ENCODE results near the gene DUSP15.

DNA sequence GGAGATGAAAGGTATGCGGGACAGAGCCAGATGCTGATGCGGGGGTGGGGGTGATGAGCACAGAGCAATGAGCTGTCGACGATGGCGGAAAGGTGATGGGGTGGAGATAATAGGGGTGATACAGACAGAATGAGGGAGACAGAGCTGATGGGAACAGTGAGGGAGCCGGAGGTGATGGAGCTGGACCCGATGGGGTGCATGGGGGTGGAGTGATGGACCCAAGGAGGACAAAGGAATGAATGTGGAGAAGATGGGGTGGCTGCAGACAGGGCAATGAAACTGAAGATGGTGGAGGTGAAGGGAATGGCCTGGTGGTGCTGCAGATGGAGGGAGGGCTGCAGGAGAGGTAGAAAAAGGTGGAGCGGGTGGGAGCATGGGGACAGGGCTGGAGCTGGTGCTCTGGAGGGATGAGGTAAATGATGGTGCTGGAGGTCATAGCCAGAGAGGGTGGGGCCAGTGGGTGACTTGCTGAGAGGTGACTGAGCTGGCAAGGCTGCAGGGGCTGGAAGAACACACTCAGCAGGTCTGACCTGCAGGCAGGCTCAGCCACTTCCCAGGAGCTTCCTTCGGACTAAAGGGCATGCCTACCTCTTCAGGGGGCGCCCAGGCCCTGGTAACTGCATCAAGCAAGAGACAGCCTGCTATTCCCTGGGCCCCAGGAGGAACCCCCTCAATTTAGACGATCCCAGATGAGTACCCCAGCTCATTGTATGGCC is 18.9 kb downstream of the DUSP15 start:
- TF ChIP-seq, protein P1, sequence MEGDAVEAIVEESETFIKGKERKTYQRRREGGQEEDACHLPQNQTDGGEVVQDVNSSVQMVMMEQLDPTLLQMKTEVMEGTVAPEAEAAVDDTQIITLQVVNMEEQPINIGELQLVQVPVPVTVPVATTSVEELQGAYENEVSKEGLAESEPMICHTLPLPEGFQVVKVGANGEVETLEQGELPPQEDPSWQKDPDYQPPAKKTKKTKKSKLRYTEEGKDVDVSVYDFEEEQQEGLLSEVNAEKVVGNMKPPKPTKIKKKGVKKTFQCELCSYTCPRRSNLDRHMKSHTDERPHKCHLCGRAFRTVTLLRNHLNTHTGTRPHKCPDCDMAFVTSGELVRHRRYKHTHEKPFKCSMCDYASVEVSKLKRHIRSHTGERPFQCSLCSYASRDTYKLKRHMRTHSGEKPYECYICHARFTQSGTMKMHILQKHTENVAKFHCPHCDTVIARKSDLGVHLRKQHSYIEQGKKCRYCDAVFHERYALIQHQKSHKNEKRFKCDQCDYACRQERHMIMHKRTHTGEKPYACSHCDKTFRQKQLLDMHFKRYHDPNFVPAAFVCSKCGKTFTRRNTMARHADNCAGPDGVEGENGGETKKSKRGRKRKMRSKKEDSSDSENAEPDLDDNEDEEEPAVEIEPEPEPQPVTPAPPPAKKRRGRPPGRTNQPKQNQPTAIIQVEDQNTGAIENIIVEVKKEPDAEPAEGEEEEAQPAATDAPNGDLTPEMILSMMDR (IDR thresholded peaks at IDR 0.05; ENCODE audit: control extremely low read depth in 1 of 3, insufficient read depth in 1 of 3, low read depth in 1 of 3, low read length in 3 of 3): no peak
- TF ChIP-seq TBP (IDR thresholded peaks at IDR 0.05; ENCODE audit: low read depth, low read length) (no peak), RXRA (IDR thresholded peaks at IDR 0.05; ENCODE audit: insufficient read depth, low read depth, low read length) (no peak), EP300 (IDR thresholded peaks at IDR 0.05; ENCODE audit: borderline replicate concordance in 1 of 2, low read depth in 2 of 2, low read length in 2 of 2) (no peak)

Measured in H1 (cell line).